Stomach (tissue), 4 donors: ENCODE measurements around the gene DEPDC4.

ENCODE experiments used
- EP300 ChIP-seq: sonication (generic); formaldehyde crosslinking; IDR thresholded peaks from one replicate; pipeline ENCODE4 v1.6.1; 2017; ENCODE audit warnings: antibody characterized with exemption
- POLR2A ChIP-seq, 4 donors: fragments of 450-650 bp; IDR thresholded peaks; one replicate each; pipeline ENCODE4 v1.6.1; 2016; ENCODE audit warnings: antibody characterized with exemption in 4 of 4, control low read depth in 2 of 4, mild to moderate bottlenecking in 1 of 4, moderate library complexity in 1 of 4
- TF ChIP-seq, protein P1 (sequence below), 7 experiments: fragments of 450-650 bp in 4 of 7; fragments of 200-600 bp in 3 of 7; sonication (generic) in 3 of 7; IDR thresholded peaks; one replicate each; pipeline ENCODE4 v1.5.1; 2016 to 2019; ENCODE audit warnings: antibody characterized with exemption in 7 of 7, control low read depth in 2 of 7, mild to moderate bottlenecking in 1 of 7

DNA sequence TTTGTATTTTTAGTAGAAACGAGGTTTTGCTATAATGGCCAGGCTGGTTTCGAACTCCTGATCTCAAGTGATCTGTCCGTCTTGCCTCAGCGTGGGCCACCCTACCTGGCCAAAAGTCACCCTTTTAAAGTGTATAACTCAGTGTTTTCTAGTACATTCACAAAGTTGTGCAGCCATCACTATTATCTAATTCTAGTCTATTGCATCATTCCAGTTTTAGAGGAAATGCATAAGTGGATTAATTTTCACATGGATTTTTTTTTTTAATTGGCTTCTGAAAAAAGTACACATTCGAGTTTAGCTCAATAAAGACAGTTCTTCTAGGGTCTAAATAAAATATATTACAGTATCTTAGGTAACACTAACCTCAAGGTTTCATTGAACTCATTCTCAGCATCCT, 3.7 kb downstream of the DEPDC4 start:
- TF ChIP-seq POLR2A (IDR thresholded peaks at IDR 0.05): no peak
- TF ChIP-seq, protein P1, sequence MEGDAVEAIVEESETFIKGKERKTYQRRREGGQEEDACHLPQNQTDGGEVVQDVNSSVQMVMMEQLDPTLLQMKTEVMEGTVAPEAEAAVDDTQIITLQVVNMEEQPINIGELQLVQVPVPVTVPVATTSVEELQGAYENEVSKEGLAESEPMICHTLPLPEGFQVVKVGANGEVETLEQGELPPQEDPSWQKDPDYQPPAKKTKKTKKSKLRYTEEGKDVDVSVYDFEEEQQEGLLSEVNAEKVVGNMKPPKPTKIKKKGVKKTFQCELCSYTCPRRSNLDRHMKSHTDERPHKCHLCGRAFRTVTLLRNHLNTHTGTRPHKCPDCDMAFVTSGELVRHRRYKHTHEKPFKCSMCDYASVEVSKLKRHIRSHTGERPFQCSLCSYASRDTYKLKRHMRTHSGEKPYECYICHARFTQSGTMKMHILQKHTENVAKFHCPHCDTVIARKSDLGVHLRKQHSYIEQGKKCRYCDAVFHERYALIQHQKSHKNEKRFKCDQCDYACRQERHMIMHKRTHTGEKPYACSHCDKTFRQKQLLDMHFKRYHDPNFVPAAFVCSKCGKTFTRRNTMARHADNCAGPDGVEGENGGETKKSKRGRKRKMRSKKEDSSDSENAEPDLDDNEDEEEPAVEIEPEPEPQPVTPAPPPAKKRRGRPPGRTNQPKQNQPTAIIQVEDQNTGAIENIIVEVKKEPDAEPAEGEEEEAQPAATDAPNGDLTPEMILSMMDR (IDR thresholded peaks at IDR 0.05): no peak
- TF ChIP-seq EP300: no peak
